Colonic mucosa (tissue), 4 donors: Measurements from ENCODE around the gene LGI4. TPM values are rescaled to one million over a fixed set of nuclear protein-coding genes. Genes with fewer than 3 reads are reported as not detected.

Source experiments
- DNase-seq: peaks from one replicate; pipeline ENCODE4 v3.0.0-alpha.2; 2020
- H3K27ac ChIP-seq: fragments of 200-600 bp; one replicate; pipeline ENCODE4 v1.8.0; 2021
- H3K27me3 ChIP-seq: fragments of 200-600 bp; one replicate; pipeline ENCODE4 v1.8.0; 2021
- H3K36me3 ChIP-seq: fragments of 200-600 bp; one replicate; pipeline ENCODE4 v1.8.0; 2021
- H3K4me1 ChIP-seq: fragments of 200-600 bp; one replicate; pipeline ENCODE4 v1.8.0; 2021; ENCODE audit warnings: mild to moderate bottlenecking
- H3K4me3 ChIP-seq: fragments of 200-600 bp; one replicate; pipeline ENCODE4 v1.8.0; 2021
- H3K9ac ChIP-seq, 2 donors: one replicate each; pipeline ENCODE4 v1.7.0; 2013; ENCODE audit warnings: control low read depth in 2 of 2, low read depth in 2 of 2, low read length in 2 of 2
- H3K9me3 ChIP-seq: fragments of 200-600 bp; one replicate; pipeline ENCODE4 v1.8.0; 2021
- intact Hi-C: fragments of 100-400 bp; cut with DNase I; formaldehyde crosslinking; loops from one replicate; pipeline ENCODE4 v1.14.1; 2022
- total RNA-seq, 2 donors: library from RNA; stranded (reverse); fragmentation: NEBNext Ultra II Directional in 1 of 2; extraction: Animal tissue kit (Norgen Biotek cat#: 25700) in 1 of 2; gene quantifications; one replicate each; pipeline ENCODE4 v1.2.1, GENCODE V29; 2021
- TF ChIP-seq, protein P1 (sequence below): fragments of 200-600 bp; IDR thresholded peaks from one replicate; pipeline ENCODE4 v1.8.0; 2022; ENCODE audit warnings: antibody characterized with exemption, mild to moderate bottlenecking
- donor health status: healthy.
- donor health status: DM: no; HTN: no; CAD: no.
- donor health status: DM: no; HTN: no; CAD: no.

Gene LGI4
- total RNA-seq, 2 donors from 2014 or later, result 5.8 to 10.2 TPM

DNA sequence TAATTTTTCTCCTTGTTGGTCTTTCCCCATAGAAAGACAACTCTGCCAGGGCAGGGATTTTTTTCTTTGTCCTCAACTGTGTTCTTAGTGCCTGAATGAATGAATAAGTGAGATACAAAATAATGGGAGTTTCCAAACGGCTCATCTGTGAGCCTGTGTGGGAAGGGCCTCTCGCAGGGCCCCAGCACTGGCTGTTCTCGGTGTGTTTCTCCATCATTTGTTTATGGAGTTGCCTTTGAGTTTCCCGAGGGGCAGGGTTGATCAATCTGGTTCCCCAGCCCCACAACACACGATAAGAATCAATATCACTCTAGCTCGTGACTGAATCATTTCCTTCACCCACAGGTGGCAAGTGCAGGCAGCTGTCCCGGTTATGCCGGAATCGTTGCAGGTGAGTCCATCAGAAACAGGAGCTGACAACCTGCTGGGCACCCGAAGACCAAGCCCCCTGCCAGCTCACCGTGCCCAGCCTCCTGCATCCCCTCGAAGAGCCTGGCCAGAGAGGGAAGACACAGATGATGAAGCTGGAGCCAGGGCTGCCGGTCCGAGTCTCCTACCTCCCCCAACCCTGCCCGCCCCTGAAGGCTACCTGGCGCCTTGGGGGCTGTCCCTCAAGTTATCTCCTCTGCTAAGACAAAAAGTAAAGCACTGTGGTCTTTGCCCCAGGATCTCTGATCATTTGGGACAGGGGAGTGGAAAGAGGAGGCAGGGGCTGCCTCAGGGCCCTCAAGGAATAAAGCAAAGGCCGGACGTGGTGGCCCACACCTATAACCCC, 34.5 kb upstream of the LGI4 start:
- Histone ChIP-seq H3K9ac (no peak overlapping the region), H3K36me3 (no peaks in the 10 kb centered on the region), H3K27ac (no peak overlapping the region), H3K4me1 (no peaks in the 10 kb centered on the region), H3K9me3 (no peaks in the 10 kb centered on the region), H3K27me3 (no peaks in the 10 kb centered on the region), H3K4me3 (no peak overlapping the region)
- DNase-seq, result no peak
- intact Hi-C loops, result no loop called here
- TF ChIP-seq, protein P1, sequence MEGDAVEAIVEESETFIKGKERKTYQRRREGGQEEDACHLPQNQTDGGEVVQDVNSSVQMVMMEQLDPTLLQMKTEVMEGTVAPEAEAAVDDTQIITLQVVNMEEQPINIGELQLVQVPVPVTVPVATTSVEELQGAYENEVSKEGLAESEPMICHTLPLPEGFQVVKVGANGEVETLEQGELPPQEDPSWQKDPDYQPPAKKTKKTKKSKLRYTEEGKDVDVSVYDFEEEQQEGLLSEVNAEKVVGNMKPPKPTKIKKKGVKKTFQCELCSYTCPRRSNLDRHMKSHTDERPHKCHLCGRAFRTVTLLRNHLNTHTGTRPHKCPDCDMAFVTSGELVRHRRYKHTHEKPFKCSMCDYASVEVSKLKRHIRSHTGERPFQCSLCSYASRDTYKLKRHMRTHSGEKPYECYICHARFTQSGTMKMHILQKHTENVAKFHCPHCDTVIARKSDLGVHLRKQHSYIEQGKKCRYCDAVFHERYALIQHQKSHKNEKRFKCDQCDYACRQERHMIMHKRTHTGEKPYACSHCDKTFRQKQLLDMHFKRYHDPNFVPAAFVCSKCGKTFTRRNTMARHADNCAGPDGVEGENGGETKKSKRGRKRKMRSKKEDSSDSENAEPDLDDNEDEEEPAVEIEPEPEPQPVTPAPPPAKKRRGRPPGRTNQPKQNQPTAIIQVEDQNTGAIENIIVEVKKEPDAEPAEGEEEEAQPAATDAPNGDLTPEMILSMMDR, result no peak

DNA sequence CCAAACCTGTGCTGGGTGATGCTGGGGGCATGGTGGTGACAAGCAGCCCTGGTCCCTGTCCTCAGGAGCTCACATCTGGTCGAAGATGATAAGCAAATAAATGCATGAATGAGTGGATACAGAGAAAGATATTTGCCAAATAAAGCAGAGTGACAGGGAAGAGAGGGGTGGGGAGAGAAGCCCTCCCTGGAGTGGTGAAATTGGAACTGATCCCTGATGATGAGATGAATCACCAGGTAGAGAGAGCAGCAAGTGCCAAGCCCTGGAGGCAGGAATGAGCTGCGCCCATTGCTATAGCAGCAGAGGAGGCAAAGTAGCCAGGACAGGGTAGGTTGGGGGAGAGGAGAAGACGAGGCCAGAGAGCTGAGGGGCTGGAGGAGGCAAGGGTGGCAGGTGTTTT, 33.3 kb upstream of the LGI4 start:
- no peak overlapping the region for H3K9ac ChIP-seq
- TF ChIP-seq, protein P1, result no peak
- H3K4me1 ChIP-seq, result no peaks in the 10 kb centered on the region
- H3K9me3 ChIP-seq, result no peaks in the 10 kb centered on the region
- intact Hi-C loops, result no loop called here
- H3K27me3 ChIP-seq, result no peaks in the 10 kb centered on the region
- DNase-seq, result no peak
- H3K4me3 ChIP-seq, result no peak overlapping the region
- H3K36me3 ChIP-seq, result no peaks in the 10 kb centered on the region
- no peak overlapping the region for H3K27ac ChIP-seq

DNA sequence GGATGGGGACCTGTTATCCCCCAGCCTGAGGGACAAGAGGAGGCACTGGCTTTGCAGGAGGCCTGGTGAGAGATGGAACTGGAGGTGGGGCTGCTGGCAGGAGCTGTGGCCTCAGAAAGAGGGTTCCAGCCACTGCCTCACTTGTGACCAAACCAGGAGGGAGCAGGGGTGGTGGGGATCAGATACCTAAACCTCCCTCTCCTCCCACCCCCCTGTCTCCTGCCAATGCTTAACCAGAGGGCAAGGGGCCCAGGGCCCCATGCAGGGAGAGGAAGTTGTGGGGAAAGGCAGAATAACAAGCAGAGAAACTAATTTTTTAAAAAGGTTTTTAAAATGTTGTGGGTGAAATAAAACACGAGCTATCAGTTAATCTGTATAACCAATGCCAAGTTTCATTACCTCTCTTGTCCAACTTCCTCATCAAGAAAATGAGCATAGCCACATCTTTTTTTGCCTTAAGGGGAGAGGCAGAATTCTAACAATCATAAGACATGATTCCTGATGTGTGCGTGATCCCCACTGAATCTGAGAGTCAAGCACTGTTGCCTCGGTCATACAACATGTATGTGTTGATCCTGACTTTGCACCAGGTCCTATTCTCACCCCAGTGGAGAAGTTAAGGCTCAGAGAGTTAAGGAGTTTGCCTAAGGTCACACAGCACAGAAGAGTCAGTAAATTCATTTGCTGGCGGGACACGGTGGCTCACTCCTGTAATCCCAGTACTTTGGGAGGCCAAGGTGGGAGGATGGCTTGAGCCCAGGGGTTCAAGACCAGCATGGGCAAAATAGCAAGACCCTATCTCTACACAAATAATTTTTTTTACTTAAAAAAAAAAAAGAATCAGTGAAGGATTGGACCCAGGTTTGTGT, 32.6 kb upstream of the LGI4 start:
- Histone ChIP-seq H3K9me3 (no peaks in the 10 kb centered on the region), H3K4me1 (no peaks in the 10 kb centered on the region), H3K9ac (no peak overlapping the region), H3K27ac (no peak overlapping the region), H3K4me3 (no peak overlapping the region), H3K27me3 (no peaks in the 10 kb centered on the region), H3K36me3 (no peaks in the 10 kb centered on the region)
- no peak for DNase-seq
- TF ChIP-seq, protein P1, result no peak
- intact Hi-C loops, result no loop called here

DNA sequence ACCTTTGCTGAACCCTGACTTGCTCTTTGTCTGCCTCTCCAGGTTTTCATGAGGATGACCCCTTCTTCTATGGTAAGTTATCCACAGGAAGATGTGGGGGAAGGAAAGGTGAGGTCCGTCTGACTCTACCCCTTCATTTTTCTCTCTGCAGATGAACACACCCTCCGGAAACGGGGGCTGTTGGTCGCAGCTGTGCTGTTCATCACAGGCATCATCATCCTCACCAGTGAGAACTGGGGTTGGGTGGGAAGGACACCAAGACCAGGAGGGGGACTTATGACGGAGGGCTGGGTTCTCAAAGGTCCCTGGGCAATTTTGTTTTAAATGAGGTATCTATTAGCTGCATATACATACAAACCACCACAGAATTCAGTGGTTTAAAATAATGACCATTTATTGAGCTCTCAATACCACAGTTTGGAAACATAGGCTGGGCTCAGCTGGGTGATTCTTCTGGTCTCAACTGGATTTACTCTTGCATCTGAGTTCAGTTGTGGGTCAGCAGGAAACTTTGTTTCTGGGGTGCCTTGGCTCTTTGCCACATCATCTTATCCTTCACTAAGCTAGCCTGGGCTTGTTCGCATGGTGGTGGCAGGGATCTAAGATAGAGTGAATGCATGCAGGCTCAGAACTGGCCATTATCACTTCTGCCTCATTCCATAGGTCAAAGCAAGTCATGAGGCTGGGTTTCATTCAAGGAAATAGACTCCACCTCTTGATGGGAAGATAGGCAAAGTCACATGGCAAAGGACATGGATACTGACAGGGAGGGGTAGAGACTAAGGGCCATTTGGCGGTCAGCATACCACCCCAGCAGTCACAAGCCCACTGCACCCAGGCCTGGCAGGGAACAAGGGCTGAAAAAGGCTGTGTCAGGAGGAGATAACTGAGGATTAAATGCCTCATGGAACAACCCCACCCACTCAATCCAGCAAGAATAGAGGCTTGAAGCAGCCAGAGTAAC, 31.5 kb upstream of the LGI4 start:
- no peak for DNase-seq
- Histone ChIP-seq H3K27ac (no peak overlapping the region), H3K4me3 (no peak overlapping the region), H3K4me1 (no peaks in the 10 kb centered on the region), H3K9me3 (no peaks in the 10 kb centered on the region), H3K9ac (no peak overlapping the region), H3K36me3 (no peaks in the 10 kb centered on the region), H3K27me3 (no peaks in the 10 kb centered on the region)
- TF ChIP-seq, protein P1, result no peak
- intact Hi-C loops, result no loop called here
